ENCODE results near the gene TMEM248. TPM values are rescaled to one million over a fixed set of nuclear protein-coding genes. Genes with fewer than 3 reads are reported as not detected.

TMEM248 gene
- total and polyA plus RNA-seq, 2 donors (not counting 1 experiment from before 2014, with no cell fraction given): 114 to 131 TPM

GRCh38 chr7:66921918-66922486 lies 977 bp downstream of the TMEM248 start:
- peaks cover 38% of the 10 kb centered on the region for H4K20me1 ChIP-seq (ENCODE audit: control insufficient read depth, insufficient read depth, low read length, poor library complexity, severe bottlenecking)
- peak overlapping the region; percentile 52 to 95 for H3K27ac ChIP-seq (ENCODE audit: low read length in 2 of 2)
- Mint-ChIP-seq H3K4me1 (peaks cover 43% of the 10 kb centered on the region), H3K27ac (peak overlapping the region; percentile 98), H3K9me3 (ENCODE audit: insufficient read depth) (no peaks in the 10 kb centered on the region), H3K27me3 (no peaks in the 10 kb centered on the region), H3K4me3 (peak overlapping the region; percentile 95)
- intact Hi-C loops (cut with micrococcal nuclease): loop anchor here (1.0 to 5.0 kb wide), 5 partner anchors 74 to 940 kb away; partner anchors contain the start of genes GUSB, KCTD7, RABGEF1 and TYW1
- H3K4me1 ChIP-seq (ENCODE audit: control insufficient read depth in 2 of 2, insufficient read depth in 2 of 2, low read length in 2 of 2): peaks cover 20 to 32% of the 10 kb centered on the region in 2 donors
- H3K9me3 ChIP-seq (ENCODE audit: control extremely low read depth in 1 of 3, control insufficient read depth in 2 of 3, insufficient read depth in 1 of 3, low read length in 2 of 3): no peaks in the 10 kb centered on the region
- ChIA-PET CTCF (interaction anchor here (0.8 to 1.1 kb wide), 3 partner anchors 8 to 77 kb away, joined by 3 to 6 read pairs (median 3); partner anchors contain the start of gene SBDS), POLR2A (interaction anchor here (0.5 to 2.0 kb wide), 3 partner anchors 73 to 429 kb away, joined by 3 to 19 read pairs (median 4); partner anchors contain the start of genes SBDS and TYW1)
- H3K79me2 ChIP-seq (ENCODE audit: control insufficient read depth, insufficient read depth, low read length): peaks cover 57% of the 10 kb centered on the region
- H3K4me2 ChIP-seq (replicated peaks; ENCODE audit: low read depth, low read length, poor library complexity, severe bottlenecking): peak overlapping the region; percentile 71
- 0% methylated on average over 13 of the region's 15 CpGs for WGBS (ENCODE audit: insufficient coverage)
- ATAC-seq (ENCODE audit: low read depth) (peak; percentile 26), DNase-seq (peak; percentile 77)
- peaks cover 2 to 12% of the 10 kb centered on the region in 2 experiments for H3K36me3 ChIP-seq (replicated peaks in 1 of 2; ENCODE audit: control extremely low read depth in 1 of 2, control insufficient read depth in 1 of 2, extremely low read depth in 1 of 2, insufficient read depth in 2 of 2, low read length in 1 of 2)
- H3K27me3 ChIP-seq (replicated peaks in 1 of 4; ENCODE audit: control extremely low read depth in 1 of 4, control insufficient read depth in 3 of 4, insufficient read depth in 4 of 4, low read length in 3 of 4): no peaks in the 10 kb centered on the region
- no peak for TF ChIP-seq EZH2 (IDR thresholded peaks at IDR 0.05; ENCODE audit: borderline replicate concordance, insufficient read depth, low read depth, low read length, poor library complexity, severe bottlenecking)
- TF ChIP-seq, protein P1, sequence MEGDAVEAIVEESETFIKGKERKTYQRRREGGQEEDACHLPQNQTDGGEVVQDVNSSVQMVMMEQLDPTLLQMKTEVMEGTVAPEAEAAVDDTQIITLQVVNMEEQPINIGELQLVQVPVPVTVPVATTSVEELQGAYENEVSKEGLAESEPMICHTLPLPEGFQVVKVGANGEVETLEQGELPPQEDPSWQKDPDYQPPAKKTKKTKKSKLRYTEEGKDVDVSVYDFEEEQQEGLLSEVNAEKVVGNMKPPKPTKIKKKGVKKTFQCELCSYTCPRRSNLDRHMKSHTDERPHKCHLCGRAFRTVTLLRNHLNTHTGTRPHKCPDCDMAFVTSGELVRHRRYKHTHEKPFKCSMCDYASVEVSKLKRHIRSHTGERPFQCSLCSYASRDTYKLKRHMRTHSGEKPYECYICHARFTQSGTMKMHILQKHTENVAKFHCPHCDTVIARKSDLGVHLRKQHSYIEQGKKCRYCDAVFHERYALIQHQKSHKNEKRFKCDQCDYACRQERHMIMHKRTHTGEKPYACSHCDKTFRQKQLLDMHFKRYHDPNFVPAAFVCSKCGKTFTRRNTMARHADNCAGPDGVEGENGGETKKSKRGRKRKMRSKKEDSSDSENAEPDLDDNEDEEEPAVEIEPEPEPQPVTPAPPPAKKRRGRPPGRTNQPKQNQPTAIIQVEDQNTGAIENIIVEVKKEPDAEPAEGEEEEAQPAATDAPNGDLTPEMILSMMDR (IDR thresholded peaks at IDR 0.05): no peak
- H3K4me3 ChIP-seq (ENCODE audit: control extremely low read depth in 1 of 5, extremely low read depth in 1 of 5, insufficient read depth in 1 of 5, low read depth in 2 of 5, low read length in 4 of 5): peak overlapping the region; percentile 63 to 98 (median 96)
- peak overlapping the region; percentile 96 for H3K9ac ChIP-seq (ENCODE audit: low read length)
- peak overlapping the region; percentile 70 for H2AFZ ChIP-seq (ENCODE audit: insufficient read depth, low read depth, low read length, poor library complexity, severe bottlenecking)

DNA sequence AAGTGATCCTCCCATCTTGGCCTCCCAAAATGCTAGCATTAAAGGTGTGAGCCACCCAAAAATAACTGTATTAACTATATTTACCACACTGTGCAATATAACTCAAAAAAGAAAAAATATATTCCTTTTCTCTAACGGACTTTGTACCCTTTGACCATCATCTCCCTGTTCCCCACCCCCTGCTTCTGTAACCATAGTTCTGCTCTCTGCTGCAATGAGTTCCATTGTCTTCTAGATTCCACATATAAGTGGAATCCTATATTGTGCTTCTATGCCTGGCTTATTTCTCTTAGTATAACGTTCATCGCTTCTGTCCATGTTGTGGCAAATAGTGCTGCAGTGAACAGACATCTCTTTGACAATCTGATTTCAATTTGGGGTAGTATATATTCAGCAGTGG lies 4.2 kb downstream of the TMEM248 start:
- Histone ChIP-seq H3K27me3 (replicated peaks in 1 of 4; ENCODE audit: control extremely low read depth in 1 of 4, control insufficient read depth in 3 of 4, insufficient read depth in 4 of 4, low read length in 3 of 4) (no peaks in the 10 kb centered on the region), H3K4me1 (ENCODE audit: control insufficient read depth in 2 of 2, insufficient read depth in 2 of 2, low read length in 2 of 2) (peaks cover 23 to 39% of the 10 kb centered on the region in 2 donors), H3K4me2 (replicated peaks; ENCODE audit: low read depth, low read length, poor library complexity, severe bottlenecking) (no peak overlapping the region), H2AFZ (ENCODE audit: insufficient read depth, low read depth, low read length, poor library complexity, severe bottlenecking) (no peak overlapping the region), H3K9ac (ENCODE audit: low read length) (no peak overlapping the region), H3K36me3 (replicated peaks in 1 of 2; ENCODE audit: control extremely low read depth in 1 of 2, control insufficient read depth in 1 of 2, extremely low read depth in 1 of 2, insufficient read depth in 2 of 2, low read length in 1 of 2) (peaks cover 7 to 26% of the 10 kb centered on the region in 2 experiments), H3K79me2 (ENCODE audit: control insufficient read depth, insufficient read depth, low read length) (peaks cover 89% of the 10 kb centered on the region), H3K9me3 (ENCODE audit: control extremely low read depth in 1 of 3, control insufficient read depth in 2 of 3, insufficient read depth in 1 of 3, low read length in 2 of 3) (no peaks in the 10 kb centered on the region), H3K27ac (ENCODE audit: low read length in 2 of 2) (no peak overlapping the region), H3K4me3 (ENCODE audit: control extremely low read depth in 1 of 5, extremely low read depth in 1 of 5, insufficient read depth in 1 of 5, low read depth in 2 of 5, low read length in 4 of 5) (no peak overlapping the region), H4K20me1 (ENCODE audit: control insufficient read depth, insufficient read depth, low read length, poor library complexity, severe bottlenecking) (peaks cover 70% of the 10 kb centered on the region)
- no peak for TF ChIP-seq EZH2 (IDR thresholded peaks at IDR 0.05; ENCODE audit: borderline replicate concordance, insufficient read depth, low read depth, low read length, poor library complexity, severe bottlenecking)
- TF ChIP-seq, protein P1 (IDR thresholded peaks at IDR 0.05): no peak
- POLR2A ChIA-PET: no interaction called here
- WGBS (ENCODE audit: insufficient coverage): 96% methylated on average over 3 of the region's 3 CpGs
- Mint-ChIP-seq H3K27ac (no peak overlapping the region), H3K27me3 (no peaks in the 10 kb centered on the region), H3K4me1 (peaks cover 59% of the 10 kb centered on the region), H3K4me3 (peak overlapping the region; percentile 0), H3K9me3 (ENCODE audit: insufficient read depth) (no peaks in the 10 kb centered on the region)
- ATAC-seq (ENCODE audit: low read depth): no peak
- CTCF ChIA-PET: no interaction called here
- DNase-seq: no peak
- intact Hi-C loops (cut with micrococcal nuclease): no loop called here

Measured in B cell (primary cell).